ENCODE data around the gene CCL13.

CCL13 gene

DNA sequence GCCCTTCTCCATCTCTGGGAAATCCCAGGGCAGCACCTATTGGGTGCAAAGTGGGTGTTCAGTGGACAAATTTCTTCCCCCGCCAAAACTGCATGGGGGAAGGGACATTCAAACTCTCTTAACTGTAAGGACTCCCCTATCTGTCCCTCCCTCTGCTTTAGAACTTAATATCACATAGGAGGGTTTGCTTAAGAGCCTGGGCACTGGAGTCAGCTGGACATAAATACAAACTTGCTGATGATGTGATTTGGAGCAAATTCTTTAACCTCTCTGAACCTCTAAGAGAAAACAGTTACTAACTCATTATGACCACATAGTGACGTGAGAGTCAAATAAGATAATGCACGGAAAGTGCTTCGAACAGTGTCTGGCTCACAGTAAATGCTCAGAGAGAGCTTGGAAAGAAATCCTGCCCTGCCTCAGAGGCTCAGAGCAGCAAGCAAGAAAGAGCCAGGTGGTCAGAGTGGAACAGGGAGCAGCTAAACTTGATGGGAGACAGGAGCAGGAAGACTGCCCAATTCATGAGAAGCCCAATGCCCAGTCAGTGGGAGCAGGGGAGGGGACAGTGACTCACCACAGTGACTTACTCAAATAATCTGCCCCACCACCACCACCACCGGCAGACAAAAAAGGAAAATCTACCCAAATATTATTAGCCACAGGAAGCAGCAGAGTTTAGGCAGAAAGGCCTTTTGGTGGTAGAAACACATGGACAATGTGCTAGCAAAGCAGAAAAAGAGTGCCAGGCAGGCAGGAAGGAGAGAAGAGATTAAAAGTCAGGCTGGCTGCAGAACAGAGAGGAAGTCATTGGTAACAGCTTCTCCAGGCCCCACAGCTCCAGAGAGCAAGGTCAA, 30.6 kb downstream of the CCL13 start:
- no peak for DNase-seq

DNA sequence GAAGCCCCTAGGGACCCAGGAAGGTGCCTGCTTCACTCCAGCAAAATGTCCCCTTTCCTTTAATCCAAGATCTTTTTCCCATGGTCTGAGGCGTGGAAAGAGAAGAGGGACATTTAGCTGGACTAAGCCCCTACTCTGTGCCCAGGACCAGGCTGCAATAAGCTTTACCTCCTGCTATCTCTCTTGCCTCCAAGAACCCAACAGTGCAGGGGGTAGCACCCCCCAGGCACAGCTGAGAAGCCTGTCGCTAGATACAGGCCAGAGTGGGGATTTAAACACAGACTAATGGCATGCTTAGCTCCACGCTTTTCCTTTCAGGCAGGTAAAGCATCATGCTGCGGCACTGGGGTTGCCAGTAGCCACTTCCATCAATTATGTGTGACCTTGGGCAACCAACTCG, 31.3 kb downstream of the CCL13 start:
- DNase-seq: no peak

GRCh38 chr17:34389126-34389750, 33.0 kb downstream of the CCL13 start:
- no peak for DNase-seq

DNA sequence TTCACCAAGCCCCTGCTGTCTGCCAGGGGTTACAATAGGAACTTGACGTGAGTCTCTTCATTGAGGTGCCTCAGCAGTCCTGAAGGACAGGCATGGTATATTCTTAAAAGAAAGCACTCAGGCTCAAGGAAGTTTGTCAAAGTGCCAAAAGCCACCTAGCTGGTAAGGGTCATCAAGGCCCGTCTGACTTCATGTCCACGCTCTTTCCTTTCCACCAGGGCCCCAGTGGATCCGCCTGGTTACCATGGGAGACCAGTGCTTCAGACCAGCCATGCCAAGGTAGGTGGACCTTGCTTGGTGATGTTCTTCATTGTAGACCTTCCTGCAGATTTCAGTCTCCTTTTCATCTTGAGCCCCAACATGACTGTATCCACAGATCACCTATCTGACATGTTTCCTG, 34.4 kb downstream of the CCL13 start:
- DNase-seq: no peak

DNA sequence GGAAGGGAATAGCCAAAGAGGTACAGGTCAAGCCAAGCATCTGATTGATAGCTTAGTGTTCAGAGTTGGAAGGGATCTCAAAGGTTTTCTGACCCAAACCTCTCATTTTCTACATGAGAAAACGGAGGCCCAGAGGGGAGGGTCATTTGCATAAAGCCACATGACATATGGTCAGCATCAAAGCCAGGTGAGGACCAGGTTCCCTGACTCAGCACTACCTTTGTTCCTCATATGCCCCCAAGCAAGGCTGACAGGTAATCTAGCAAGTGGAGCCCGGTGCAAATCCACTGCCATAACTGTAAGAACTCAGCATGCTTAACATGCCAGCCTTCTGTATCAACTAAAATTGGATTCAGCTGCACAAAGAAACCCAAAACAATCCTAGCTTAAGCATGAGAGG, 35.0 kb downstream of the CCL13 start:
- DNase-seq: no peak

- DNase-seq: no peak
These were observed 37.1 kb downstream of the CCL13 start for GRCh38 chr17:34393401-34393800.

DNA sequence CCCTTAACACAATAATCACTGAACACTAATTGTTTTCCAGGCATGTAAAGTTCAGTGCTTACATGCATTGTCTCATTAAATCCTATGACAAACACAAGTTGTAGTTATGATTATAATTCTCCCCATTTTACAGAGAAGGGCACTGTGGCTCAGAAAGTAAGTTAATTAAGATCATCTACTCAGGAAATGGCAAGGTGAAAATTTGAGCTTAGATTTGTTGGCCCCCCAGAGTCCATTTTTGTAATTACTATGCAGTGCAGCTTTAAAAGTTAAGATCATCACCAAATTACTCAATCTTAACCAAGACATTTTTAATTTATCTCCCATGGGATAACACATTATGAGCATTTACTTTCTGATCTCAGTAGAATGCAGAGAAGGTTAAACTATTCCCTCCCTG, 41.0 kb downstream of the CCL13 start:
- no peak for DNase-seq

DNA sequence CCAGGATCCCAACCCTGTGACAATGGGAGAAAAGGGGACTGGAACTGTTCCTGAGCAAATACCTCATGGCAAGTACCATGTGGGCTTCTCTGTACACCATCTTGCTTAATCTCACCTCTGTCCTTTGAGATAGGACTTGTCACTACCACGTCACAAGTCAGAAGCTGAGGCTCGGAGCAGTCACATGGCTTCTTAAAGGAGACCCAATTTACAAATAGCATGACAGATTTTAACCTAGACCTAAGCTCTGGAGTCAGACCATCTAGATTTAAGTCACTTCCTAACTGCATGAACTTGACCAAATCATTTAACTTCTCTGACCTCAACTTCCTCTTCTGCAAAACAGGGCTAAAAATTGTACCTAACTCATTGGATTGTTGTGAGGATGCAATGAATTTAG, 42.7 kb downstream of the CCL13 start:
- no peak for DNase-seq

GRCh38 chr17:34399725-34400124, 43.4 kb downstream of the CCL13 start:
- DNase-seq: no peak

DNA sequence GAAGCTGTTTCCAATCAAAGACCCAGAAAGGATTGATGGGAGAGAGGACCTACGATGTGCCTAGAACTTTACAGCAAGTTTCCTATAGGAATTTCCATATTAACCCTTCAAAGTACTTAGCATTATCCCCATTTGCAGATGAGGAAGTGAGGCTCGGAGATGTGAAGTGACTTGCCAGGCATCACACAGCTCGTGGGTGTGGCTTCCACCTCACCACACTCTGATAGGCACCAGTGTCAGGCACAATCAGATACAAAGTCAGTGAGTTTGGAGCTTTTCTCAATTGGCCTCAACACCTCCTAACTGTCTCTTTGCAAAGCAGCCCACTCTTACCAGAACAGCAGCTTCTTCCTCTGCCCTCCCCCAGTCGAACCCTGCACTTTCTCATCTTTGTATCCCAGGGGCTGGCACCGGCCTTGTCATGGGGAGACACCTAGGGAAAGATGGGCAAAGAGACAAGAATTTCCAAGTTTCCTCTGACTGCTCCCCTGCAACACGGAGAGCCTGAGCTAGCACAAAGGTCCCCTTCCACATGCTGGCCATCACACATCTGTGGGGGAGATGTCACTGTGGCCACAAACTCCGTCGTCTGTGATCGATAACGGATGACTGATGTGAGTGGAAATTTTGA, 44.1 kb downstream of the CCL13 start:
- DNase-seq: no peak

DNA sequence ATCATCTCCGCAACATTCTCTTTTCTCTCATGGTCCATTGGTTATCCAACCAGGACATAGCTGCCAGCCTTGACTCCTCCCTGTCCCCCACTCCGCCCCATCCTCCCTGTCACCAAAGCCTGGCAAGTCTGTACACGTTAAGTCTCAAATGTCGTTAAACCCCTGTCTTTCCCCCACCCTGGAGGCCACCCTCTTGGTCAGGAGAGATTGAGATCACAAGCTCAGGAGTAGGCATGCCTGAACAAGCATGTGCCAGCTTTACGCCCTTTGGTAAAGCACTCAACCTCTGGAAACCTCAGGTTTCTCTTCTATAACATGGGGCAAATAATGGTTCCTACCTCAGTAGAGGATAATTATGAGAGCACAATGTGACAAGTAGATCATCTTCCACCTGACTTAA, 44.9 kb downstream of the CCL13 start:
- DNase-seq: no peak

GRCh38 chr17:34403006-34403405, 46.7 kb downstream of the CCL13 start:
- DNase-seq: no peak

DNA sequence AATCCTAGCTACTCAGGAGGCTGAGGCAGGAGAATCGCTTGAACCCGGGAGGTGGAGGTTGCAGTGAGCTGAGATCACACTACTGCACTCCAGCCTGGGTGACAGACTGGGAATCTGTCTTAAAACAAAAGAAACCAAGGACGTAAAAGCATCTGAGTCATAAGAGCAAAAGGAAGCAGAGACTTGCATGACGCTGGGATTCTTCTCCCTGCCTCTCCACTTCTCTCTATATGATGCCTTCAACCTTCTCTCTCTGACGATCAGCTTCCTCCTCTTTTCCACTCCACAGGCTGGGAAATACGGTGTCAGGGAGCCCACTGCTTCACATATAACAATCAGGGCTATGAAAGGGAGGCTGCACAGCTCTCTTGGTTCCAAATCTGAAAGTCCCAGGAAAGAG, 49.9 kb downstream of the CCL13 start:
- no peak for DNase-seq
